ENCODE results near the gene PRRC2B.
"Not testable (repeated sequence)": the region's sequence is repeated elsewhere in the genome, so short reads cannot be mapped to it uniquely, and the experiment has no call there.

The PRRC2B gene

GRCh38 chr9:131468031-131468430 lies 74.1 kb downstream of the PRRC2B start:
- H3K4me3 ChIP-seq (ENCODE audit: control insufficient read depth, low read depth, low read length): no peak overlapping the region
- no peak for TF ChIP-seq CTCF (conservative IDR thresholded peaks at IDR 0.05; ENCODE audit: control insufficient read depth, insufficient read depth, low read depth, low read length)
- DNase-seq (ENCODE audit: low read depth): no peak

GRCh38 chr9:131469356-131469755 lies 75.5 kb downstream of the PRRC2B start:
- peak; percentile 83 for DNase-seq (ENCODE audit: low read depth)
- no peak overlapping the region for H3K4me3 ChIP-seq (ENCODE audit: control insufficient read depth, low read depth, low read length)
- no peak for TF ChIP-seq CTCF (conservative IDR thresholded peaks at IDR 0.05; ENCODE audit: control insufficient read depth, insufficient read depth, low read depth, low read length)

- no peak for TF ChIP-seq CTCF (conservative IDR thresholded peaks at IDR 0.05; ENCODE audit: control insufficient read depth, insufficient read depth, low read depth, low read length)
- H3K4me3 ChIP-seq (ENCODE audit: control insufficient read depth, low read depth, low read length): no peak overlapping the region
- no peak for DNase-seq (ENCODE audit: low read depth)
Observed at GRCh38 chr9:131469951-131470350, 76.1 kb downstream of the PRRC2B start.

GRCh38 chr9:131470581-131470991 lies 76.7 kb downstream of the PRRC2B start:
- no peak for TF ChIP-seq CTCF (conservative IDR thresholded peaks at IDR 0.05; ENCODE audit: control insufficient read depth, insufficient read depth, low read depth, low read length)
- DNase-seq (ENCODE audit: low read depth): no peak
- no peak overlapping the region for H3K4me3 ChIP-seq (ENCODE audit: control insufficient read depth, low read depth, low read length)

GRCh38 chr9:131472085-131472484 lies 78.2 kb downstream of the PRRC2B start:
- H3K4me3 ChIP-seq (ENCODE audit: control insufficient read depth, low read depth, low read length); DNase-seq (ENCODE audit: low read depth): not testable (repeated sequence)

GRCh38 chr9:131473198-131473885 lies 79.5 kb downstream of the PRRC2B start:
- DNase-seq (ENCODE audit: low read depth): no peak
- no peak overlapping the region for H3K4me3 ChIP-seq (ENCODE audit: control insufficient read depth, low read depth, low read length)
- no peak for TF ChIP-seq CTCF (conservative IDR thresholded peaks at IDR 0.05; ENCODE audit: control insufficient read depth, insufficient read depth, low read depth, low read length)

- no peak overlapping the region for H3K4me3 ChIP-seq (ENCODE audit: control insufficient read depth, low read depth, low read length)
- no peak for TF ChIP-seq CTCF (conservative IDR thresholded peaks at IDR 0.05; ENCODE audit: control insufficient read depth, insufficient read depth, low read depth, low read length)
- no peak for DNase-seq (ENCODE audit: low read depth)
Observed at GRCh38 chr9:131473891-131474290, 80.0 kb downstream of the PRRC2B start.
